ENCODE measurements around the gene PRPF39.

DNA sequence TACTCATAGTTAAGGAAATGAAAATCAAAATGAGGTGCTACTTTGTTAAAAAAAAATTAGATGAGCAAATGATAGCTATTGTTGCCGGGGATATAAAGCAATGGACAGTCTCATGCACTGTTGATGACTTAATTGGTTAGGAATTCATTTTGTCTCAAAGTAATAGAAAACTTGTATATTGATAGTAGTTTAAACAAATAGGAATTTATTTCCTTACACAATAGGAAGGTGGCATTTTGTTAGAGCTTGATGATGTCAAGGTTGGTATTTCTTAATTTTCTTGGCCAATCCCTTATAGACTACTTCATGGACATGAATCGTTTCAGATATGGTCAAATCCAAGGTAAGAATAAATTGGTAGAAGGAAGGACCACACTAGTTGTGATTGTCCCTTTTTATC is 7.8 kb downstream of the PRPF39 start:
- no peak for TF ChIP-seq POLR2A (IDR thresholded peaks at IDR 0.05)
- TF ChIP-seq, protein P1, sequence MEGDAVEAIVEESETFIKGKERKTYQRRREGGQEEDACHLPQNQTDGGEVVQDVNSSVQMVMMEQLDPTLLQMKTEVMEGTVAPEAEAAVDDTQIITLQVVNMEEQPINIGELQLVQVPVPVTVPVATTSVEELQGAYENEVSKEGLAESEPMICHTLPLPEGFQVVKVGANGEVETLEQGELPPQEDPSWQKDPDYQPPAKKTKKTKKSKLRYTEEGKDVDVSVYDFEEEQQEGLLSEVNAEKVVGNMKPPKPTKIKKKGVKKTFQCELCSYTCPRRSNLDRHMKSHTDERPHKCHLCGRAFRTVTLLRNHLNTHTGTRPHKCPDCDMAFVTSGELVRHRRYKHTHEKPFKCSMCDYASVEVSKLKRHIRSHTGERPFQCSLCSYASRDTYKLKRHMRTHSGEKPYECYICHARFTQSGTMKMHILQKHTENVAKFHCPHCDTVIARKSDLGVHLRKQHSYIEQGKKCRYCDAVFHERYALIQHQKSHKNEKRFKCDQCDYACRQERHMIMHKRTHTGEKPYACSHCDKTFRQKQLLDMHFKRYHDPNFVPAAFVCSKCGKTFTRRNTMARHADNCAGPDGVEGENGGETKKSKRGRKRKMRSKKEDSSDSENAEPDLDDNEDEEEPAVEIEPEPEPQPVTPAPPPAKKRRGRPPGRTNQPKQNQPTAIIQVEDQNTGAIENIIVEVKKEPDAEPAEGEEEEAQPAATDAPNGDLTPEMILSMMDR (IDR thresholded peaks at IDR 0.05), result no peak

Measured in ovary (tissue), 3 donors.